ENCODE data around the gene SLC4A5.
"Not testable (repeated sequence)": the region's sequence is repeated elsewhere in the genome, so short reads cannot be mapped to it uniquely, and the experiment has no call there.

SLC4A5 gene

DNA sequence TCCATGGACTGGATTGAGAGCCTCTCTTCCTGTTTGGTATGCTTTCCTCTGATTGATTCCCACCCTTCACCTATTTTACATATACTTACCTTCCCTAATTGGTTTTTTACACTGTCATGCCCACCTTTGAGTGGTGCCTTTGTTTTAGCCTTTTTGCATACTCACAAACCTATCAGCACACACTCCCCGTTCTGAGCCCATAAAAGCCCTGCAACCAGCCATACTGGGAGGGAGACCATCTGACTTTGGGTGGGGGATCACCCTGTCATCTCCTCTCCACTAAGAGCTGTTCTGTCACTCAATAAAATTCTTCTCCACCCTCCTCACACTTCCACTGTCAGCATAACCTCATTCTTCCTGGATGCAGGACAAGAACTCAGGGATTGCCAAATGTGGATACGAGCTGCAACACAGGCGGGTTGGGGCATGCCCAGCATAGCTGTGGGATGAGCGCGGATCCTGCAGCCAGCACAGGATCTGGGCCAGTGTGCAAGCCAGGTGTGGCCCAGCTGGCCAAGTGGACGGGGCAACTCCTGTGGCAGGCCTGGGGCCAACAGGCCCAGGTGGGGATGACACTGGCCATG, 155.1 kb downstream of the SLC4A5 start:
- H3K4me3 ChIP-seq (ENCODE audit: control insufficient read depth, low read depth, low read length): no peak overlapping the region
- TF ChIP-seq, protein P1, sequence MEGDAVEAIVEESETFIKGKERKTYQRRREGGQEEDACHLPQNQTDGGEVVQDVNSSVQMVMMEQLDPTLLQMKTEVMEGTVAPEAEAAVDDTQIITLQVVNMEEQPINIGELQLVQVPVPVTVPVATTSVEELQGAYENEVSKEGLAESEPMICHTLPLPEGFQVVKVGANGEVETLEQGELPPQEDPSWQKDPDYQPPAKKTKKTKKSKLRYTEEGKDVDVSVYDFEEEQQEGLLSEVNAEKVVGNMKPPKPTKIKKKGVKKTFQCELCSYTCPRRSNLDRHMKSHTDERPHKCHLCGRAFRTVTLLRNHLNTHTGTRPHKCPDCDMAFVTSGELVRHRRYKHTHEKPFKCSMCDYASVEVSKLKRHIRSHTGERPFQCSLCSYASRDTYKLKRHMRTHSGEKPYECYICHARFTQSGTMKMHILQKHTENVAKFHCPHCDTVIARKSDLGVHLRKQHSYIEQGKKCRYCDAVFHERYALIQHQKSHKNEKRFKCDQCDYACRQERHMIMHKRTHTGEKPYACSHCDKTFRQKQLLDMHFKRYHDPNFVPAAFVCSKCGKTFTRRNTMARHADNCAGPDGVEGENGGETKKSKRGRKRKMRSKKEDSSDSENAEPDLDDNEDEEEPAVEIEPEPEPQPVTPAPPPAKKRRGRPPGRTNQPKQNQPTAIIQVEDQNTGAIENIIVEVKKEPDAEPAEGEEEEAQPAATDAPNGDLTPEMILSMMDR (conservative IDR thresholded peaks at IDR 0.05; ENCODE audit: control insufficient read depth, insufficient read depth, low read depth, low read length): no peak
- peak; percentile 69 for DNase-seq (ENCODE audit: low read depth)

DNA sequence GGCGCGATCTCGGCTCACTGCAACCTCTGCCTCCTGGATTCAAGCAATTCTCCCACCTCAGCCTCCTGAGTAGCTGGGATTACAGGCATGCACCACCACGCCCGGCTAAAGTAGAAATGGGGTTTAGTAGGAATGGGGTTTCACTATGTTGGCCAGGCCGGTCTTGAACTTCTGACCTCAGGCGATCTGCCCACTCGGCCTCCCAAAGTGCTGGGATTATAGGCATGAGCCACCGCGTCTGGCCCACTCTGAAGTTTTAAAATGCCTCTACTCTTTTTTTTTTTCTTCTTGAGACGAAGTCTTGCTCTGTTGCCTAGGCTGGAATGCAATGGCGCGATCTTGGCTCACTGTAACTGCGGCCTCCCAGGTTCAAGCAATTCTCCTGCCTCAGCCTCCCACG, 156.5 kb downstream of the SLC4A5 start:
- DNase-seq (ENCODE audit: low read depth); H3K4me3 ChIP-seq (ENCODE audit: control insufficient read depth, low read depth, low read length): not testable (repeated sequence)

DNA sequence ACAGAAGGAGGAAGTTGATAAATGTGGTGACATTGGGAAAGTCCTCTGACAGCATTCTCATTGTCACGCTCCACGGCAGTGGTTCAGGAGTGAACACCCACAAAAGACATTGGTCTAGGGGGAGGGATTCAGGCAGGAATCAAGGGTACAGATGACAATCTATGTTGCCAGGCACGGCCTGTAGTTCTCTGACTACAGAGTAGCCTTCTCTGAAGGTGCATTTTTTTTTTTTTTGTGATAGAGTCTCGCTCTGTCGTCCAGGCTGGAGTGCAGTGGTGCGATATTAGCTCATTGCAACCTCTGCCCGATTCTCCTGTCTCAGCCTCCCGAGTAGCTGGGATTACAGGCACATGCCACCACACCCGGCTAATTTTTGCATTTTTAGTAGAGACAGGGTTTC, 157.2 kb downstream of the SLC4A5 start:
- H3K4me3 ChIP-seq (ENCODE audit: control insufficient read depth, low read depth, low read length): no peak overlapping the region
- DNase-seq (ENCODE audit: low read depth): no peak
- TF ChIP-seq, protein P1 (conservative IDR thresholded peaks at IDR 0.05; ENCODE audit: control insufficient read depth, insufficient read depth, low read depth, low read length): no peak

DNA sequence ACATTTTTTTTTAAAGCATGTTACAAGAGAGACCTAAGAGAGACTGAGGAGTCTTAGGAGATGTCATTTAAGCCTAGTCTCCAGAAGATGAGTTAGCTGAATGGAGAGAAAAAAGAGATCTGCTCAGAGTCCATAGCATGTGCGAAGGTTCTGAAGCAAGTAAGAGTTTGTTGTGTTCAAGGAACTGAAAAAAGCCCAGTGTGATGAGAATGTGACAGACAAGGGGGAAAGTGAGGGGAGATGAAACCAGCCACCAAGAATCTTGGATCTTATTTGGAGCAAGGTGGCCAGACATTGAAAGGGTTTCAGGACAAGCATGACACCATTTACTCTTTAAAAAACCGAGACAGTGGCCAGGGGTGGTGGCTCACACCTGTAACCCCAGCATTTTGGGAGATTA, 159.3 kb downstream of the SLC4A5 start:
- no peak for DNase-seq (ENCODE audit: low read depth)
- no peak overlapping the region for H3K4me3 ChIP-seq (ENCODE audit: control insufficient read depth, low read depth, low read length)
- TF ChIP-seq, protein P1 (conservative IDR thresholded peaks at IDR 0.05; ENCODE audit: control insufficient read depth, insufficient read depth, low read depth, low read length): no peak

DNA sequence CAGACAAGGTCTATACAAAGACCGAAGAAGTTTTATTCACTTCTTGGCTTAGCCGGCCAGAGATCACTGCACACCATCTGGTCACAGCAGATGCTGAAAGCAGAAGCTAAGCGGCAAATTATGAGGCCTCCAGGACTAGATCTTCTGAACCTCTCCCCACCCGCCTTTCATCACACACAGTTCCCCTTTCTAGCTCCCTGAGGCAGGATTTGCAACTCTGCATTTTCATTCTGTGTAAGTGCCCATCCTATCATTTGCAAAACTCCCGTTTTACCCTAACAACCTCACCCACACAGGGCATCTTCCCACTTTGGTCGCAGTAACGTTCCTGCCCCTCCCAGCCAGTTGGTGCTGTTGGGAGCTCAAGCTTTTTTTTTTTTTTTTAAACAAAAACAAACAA, 161.5 kb downstream of the SLC4A5 start:
- TF ChIP-seq, protein P1 (conservative IDR thresholded peaks at IDR 0.05; ENCODE audit: control insufficient read depth, insufficient read depth, low read depth, low read length): no peak
- DNase-seq (ENCODE audit: low read depth): no peak
- H3K4me3 ChIP-seq (ENCODE audit: control insufficient read depth, low read depth, low read length): no peak overlapping the region

DNA sequence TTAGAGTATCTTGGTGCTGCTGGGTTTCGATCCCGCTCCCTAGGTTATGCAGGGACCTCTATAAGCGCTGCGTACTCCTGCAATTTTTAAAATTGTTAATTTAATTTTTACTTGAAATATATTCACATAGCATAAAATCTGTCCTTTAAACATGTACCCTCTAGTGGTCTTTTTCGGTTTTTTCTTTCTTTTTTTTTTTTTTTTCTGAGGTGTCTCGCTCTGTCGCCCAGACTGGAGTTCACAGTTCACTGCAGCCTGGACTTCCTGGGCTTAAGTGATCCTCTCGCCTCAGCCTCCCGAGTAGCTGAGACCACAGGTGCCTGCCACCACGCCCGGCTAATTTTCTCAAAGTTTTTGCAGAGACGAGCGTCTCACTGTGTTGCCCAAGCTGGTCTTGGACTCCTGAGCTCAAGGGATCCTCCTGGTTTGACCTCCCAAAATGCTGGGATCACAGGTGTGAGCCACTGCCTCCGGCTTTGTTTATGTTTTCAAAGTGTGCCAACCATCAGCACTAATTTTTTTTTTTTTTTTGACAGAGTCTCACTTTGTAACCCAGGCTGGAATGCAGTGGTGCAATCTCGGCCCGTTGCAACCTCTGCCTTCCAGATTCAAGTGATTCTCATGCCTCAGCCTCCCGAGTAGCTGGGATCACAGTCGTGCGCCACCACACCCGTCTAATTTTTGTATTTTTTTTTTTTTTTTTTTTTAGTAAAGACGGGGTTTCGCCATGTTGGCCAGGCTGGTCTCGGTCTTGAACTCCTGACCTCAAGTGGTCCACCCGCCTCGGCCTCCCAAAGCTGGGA, 164.0 kb downstream of the SLC4A5 start:
- DNase-seq (ENCODE audit: low read depth): no peak
- peak overlapping the region; percentile 87 for H3K4me3 ChIP-seq (ENCODE audit: control insufficient read depth, low read depth, low read length)
- TF ChIP-seq, protein P1 (conservative IDR thresholded peaks at IDR 0.05; ENCODE audit: control insufficient read depth, insufficient read depth, low read depth, low read length): no peak

DNA sequence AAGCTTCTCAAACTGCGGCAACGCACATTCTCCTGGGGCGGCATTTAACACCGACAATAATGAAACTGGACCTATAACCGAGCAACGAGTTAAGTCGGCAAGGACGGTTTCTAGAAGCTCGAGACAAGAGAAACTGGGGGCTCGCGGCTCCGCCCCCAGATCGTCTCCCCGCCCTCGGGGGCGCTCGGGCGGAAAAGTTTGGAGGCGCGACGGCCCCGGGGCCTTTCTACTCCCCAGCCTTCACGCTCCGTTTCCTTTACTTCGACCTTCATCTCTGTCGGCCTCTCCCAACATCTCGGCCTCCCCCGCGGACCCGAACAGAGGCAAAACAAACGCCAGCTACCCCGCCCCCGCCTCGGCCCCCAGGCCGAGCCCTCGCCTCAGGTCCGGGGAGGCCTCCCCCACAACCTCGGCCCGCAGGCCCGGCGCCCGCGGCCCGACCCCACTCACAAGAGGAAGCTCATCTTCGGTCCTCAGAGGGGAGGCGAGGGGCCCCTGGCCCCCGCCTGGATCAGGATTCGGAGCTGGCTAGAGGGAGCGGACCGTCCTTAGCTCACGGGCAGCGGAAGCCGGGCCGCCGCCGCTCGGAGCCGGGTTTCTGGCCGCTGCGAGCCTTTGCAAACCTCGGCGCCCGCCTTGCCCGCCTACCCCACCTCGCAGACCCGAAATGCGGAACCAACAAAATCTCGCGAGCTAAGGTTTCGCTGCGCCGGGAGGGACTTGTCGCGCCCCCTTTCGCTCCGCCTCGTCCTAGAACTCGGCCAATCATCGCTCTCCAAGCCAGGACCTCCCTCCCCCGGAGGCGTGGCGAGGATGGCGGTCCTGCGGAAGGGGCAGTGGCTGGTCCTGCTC, 164.8 kb downstream of the SLC4A5 start, which contains the start of gene MOB1A:
Gene MOB1A (minus strand): TSS at position 669 of the 852 bp plus-strand sequence. CDS start 205 bp downstream, at position 464.
- peak within 1 kb of the TSS; percentile 87 for H3K4me3 ChIP-seq (ENCODE audit: control insufficient read depth, low read depth, low read length)
- DNase-seq (ENCODE audit: low read depth): peak; percentile 98

More for the DNA sequence above, 164.8 kb downstream of the SLC4A5 start, which contains the start of gene MOB1A:
- TF ChIP-seq, protein P1 (conservative IDR thresholded peaks at IDR 0.05; ENCODE audit: control insufficient read depth, insufficient read depth, low read depth, low read length): no peak
